Left lung (tissue), 10 donors: ENCODE results near the gene TANGO2. TPM values are rescaled to one million over a fixed set of nuclear protein-coding genes. Genes with fewer than 3 reads are reported as not detected.

Experiments
- ATAC-seq: fragments of 200-7000 bp; cut with Tn5 transposase; one replicate; pipeline ENCODE4 v1.9.1; 2020; ENCODE audit warnings: moderate library complexity
- DNase-seq, 4 donors: peaks; one replicate each; pipeline ENCODE4 v3.0.0-alpha.2; 2013 to 2020
- H3K27ac ChIP-seq, 2 donors: fragments of 200-600 bp; sonication (generic) in 1 of 2; one replicate each; pipeline versions ENCODE4 v1.5.0 to v1.8.0; 2020 to 2021
- H3K27me3 ChIP-seq, 2 donors: fragments of 200-600 bp; sonication (generic) in 1 of 2; one replicate each; pipeline versions ENCODE4 v1.5.0 to v1.8.0; 2020 to 2021
- H3K36me3 ChIP-seq, 2 donors: fragments of 200-600 bp; sonication (generic) in 1 of 2; one replicate each; pipeline versions ENCODE4 v1.5.0 to v1.8.0; 2020 to 2021
- H3K4me1 ChIP-seq, 2 donors: fragments of 200-600 bp; one replicate each; pipeline ENCODE4 v1.8.0; 2021
- H3K4me3 ChIP-seq, 2 donors: fragments of 200-600 bp; sonication (generic) in 1 of 2; one replicate each; pipeline versions ENCODE4 v1.5.0 to v1.8.0; 2020 to 2021; ENCODE audit warnings: mild to moderate bottlenecking in 1 of 2
- H3K9me3 ChIP-seq, 2 donors: fragments of 200-600 bp; sonication (generic) in 1 of 2; one replicate each; pipeline versions ENCODE4 v1.5.0 to v1.8.0; 2020 to 2021
- CTCF ChIP-seq, 2 donors: fragments of 200-600 bp; sonication (generic) in 1 of 2; IDR thresholded peaks; one replicate each; pipeline versions ENCODE4 v1.5.0 to v1.8.0; 2021; ENCODE audit warnings: antibody characterized with exemption in 2 of 2
- intact Hi-C, 2 donors: fragments of 100-400 bp; cut with DNase I; formaldehyde crosslinking; loops; one replicate each; pipeline versions ENCODE4 v1.11.2 to v1.14.2; 2022
- polyA plus RNA-seq, 6 donors: library from polyadenylated mRNA; unstranded; fragments of 120-200 nt; gene quantifications; one replicate each; pipeline ENCODE4 v1.2.1, GENCODE V29; 2013; ENCODE audit not compliant: insufficient read length in 6 of 6
- total RNA-seq, 2 donors: library from RNA; stranded (reverse); fragmentation: NEBNext Ultra II Directional; extraction: Animal tissue kit (Norgen Biotek cat#: 25700); gene quantifications; one replicate each; pipeline ENCODE4 v1.2.1, GENCODE V29; 2021
- donor health status: DM: no; HTN: yes; CAD: no.
- donor health status: DM: no; HTN: no; CAD: no.

TANGO2 gene
- total and polyA plus RNA-seq, 8 donors = 10.9 to 47.2 (median 13.6) TPM

- peaks cover 2 to 6% of the 10 kb centered on the region in 2 donors for H3K4me1 ChIP-seq
- ATAC-seq = no peak
- no peaks in the 10 kb centered on the region for H3K36me3 ChIP-seq
- H3K27me3 ChIP-seq = no peaks in the 10 kb centered on the region
- H3K4me3 ChIP-seq = no peak overlapping the region
- peak in 1 of 4 donors; percentile 66 for DNase-seq
- H3K9me3 ChIP-seq = no peaks in the 10 kb centered on the region
- TF ChIP-seq CTCF (IDR thresholded peaks at IDR 0.05) = no peak
- no peak overlapping the region for H3K27ac ChIP-seq
- intact Hi-C loops = no loop called here
These were observed 29.1 kb upstream of the TANGO2 start for GRCh38 chr22:19991645-19992451.

DNA sequence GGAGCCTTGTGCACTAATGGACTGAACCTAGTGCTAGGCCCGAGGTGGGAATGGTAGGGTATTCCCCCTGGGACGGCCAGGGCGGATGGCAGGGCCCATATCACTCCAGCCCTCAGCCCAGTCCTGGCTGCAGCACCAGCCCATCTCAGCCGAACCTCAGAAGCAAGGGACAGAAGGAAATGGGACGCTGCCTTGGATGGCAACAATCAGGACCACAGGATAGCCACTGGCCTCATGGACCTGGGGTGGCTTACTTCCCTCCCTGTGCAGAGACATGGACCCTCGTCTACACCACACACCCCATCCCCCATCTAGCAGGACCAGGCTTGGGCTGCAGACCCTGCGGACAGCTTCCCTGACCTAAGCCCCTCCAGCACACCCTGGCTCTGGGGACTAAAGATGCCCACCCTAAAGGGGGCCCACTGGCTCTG lies 28.4 kb upstream of the TANGO2 start:
- no peaks in the 10 kb centered on the region for H3K27me3 ChIP-seq
- no peak for TF ChIP-seq CTCF (IDR thresholded peaks at IDR 0.05)
- no peak overlapping the region for H3K4me3 ChIP-seq
- no peaks in the 10 kb centered on the region for H3K9me3 ChIP-seq
- DNase-seq = peak in 1 of 4 donors; percentile 45
- intact Hi-C loops = no loop called here
- H3K36me3 ChIP-seq = no peaks in the 10 kb centered on the region
- peaks cover 0 to 6% of the 10 kb centered on the region in 2 donors for H3K4me1 ChIP-seq
- H3K27ac ChIP-seq = no peak overlapping the region
- ATAC-seq = no peak

- intact Hi-C loops = no loop called here
- ATAC-seq = no peak
These were observed 28.0 kb upstream of the TANGO2 start for GRCh38 chr22:19992921-19993355.

DNA sequence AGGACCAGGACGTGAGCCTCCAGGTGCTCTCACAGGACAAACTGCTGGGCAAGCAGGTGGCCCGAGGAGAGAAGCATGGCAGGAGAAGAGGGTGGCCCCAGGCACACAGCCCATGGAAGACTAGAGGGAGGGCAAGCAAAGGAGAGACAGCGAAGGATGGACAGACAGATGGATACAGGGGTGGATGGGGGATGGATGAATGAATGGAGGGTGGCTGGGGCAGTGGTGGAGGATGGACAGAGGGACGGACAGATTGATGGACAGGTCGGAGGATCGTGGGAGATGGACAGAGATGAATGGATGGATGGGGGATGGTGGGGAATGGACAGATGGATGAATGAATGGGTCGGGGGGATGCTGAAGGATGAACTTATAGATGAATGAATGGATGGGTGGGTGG lies 27.0 kb upstream of the TANGO2 start:
- intact Hi-C loops = no loop called here
- ATAC-seq (no peak), DNase-seq (peak in 1 of 4 donors; percentile 34)
- H3K9me3 ChIP-seq = no peaks in the 10 kb centered on the region
- no peak overlapping the region for H3K27ac ChIP-seq
- H3K4me1 ChIP-seq = peaks cover 0 to 11% of the 10 kb centered on the region in 2 donors
- no peaks in the 10 kb centered on the region for H3K27me3 ChIP-seq
- H3K4me3 ChIP-seq = no peak overlapping the region
- TF ChIP-seq CTCF (IDR thresholded peaks at IDR 0.05) = no peak
- H3K36me3 ChIP-seq = no peaks in the 10 kb centered on the region

More at GRCh38 chr22:19992921-19993355, 28.0 kb upstream of the TANGO2 start:
- Histone ChIP-seq H3K9me3 (no peaks in the 10 kb centered on the region), H3K36me3 (no peaks in the 10 kb centered on the region), H3K27me3 (no peaks in the 10 kb centered on the region), H3K4me3 (no peak overlapping the region), H3K27ac (no peak overlapping the region), H3K4me1 (peaks cover 0 to 6% of the 10 kb centered on the region in 2 donors)
- no peak for TF ChIP-seq CTCF (IDR thresholded peaks at IDR 0.05)
- DNase-seq = peak in 1 of 4 donors; percentile 33

- no peak overlapping the region for H3K4me3 ChIP-seq
- no peak for TF ChIP-seq CTCF (IDR thresholded peaks at IDR 0.05)
- intact Hi-C loops = no loop called here
- H3K9me3 ChIP-seq = no peaks in the 10 kb centered on the region
- H3K4me1 ChIP-seq = peaks cover 0 to 12% of the 10 kb centered on the region in 2 donors
- no peak for ATAC-seq
- no peak overlapping the region for H3K27ac ChIP-seq
- H3K27me3 ChIP-seq = no peaks in the 10 kb centered on the region
- DNase-seq = peak in 1 of 4 donors; percentile 60
- no peaks in the 10 kb centered on the region for H3K36me3 ChIP-seq
These were observed 25.9 kb upstream of the TANGO2 start for GRCh38 chr22:19994851-19995610.
